IMR-90 (cell line): ENCODE measurements around the gene SPTB. TPM values are rescaled to one million over a fixed set of nuclear protein-coding genes. Genes with fewer than 3 reads are reported as not detected.

Experiments used
- ATAC-seq: fragments of 200-7000 bp; cut with Tn5 transposase; 2 replicates; pipeline ENCODE4 v1.9.1; 2020; ENCODE audit warnings: low read depth, mild to moderate bottlenecking, moderate library complexity
- BruUV-seq: library from RNA; stranded (reverse); fragments of 400-500 nt; replicated peaks from 2 replicates; lab custom pipeline; 2021; lab: Mats Ljungman, UMichigan
- CTCF ChIA-PET: fragments of 300-600 bp; formaldehyde crosslinking; extraction: SDS; loops from one replicate; lab custom pipeline; 2021; ENCODE audit warnings: antibody characterized with exemption; lab: Yijun Ruan, JAX
- POLR2A ChIA-PET: fragments of 300-600 bp; sonication (Branson Sonifier 250); formaldehyde crosslinking; loops from one replicate; lab custom pipeline; 2022; ENCODE audit warnings: antibody characterized with exemption; ENCODE audit not compliant: unreplicated experiment; lab: Charles Lee
- DNase-seq: peaks from one replicate; pipeline ENCODE4 v3.0.0; 2013
- H2AFZ ChIP-seq: replicated peaks from 2 replicates; pipeline ENCODE3; 2013; ENCODE audit warnings: low read length, mild to moderate bottlenecking; ENCODE audit not compliant: poor library complexity
- H2AK5ac ChIP-seq: 2 replicates; pipeline ENCODE4 v1.6.1; 2013; ENCODE audit warnings: low read depth, low read length, inconsistent platforms
- H2AK9ac ChIP-seq: replicated peaks from 2 replicates; pipeline ENCODE3; 2013; ENCODE audit warnings: mild to moderate bottlenecking, low read depth, low read length, moderate library complexity; ENCODE audit not compliant: poor library complexity
- H2BK120ac ChIP-seq: 2 replicates; pipeline ENCODE4 v1.6.1; 2013; ENCODE audit warnings: low read depth, low read length, inconsistent platforms
- H2BK15ac ChIP-seq: 3 replicates; pipeline ENCODE4 v1.6.1; 2013; ENCODE audit warnings: low read depth, low read length, inconsistent platforms
- H2BK20ac ChIP-seq: 2 replicates; pipeline ENCODE4 v1.6.1; 2013; ENCODE audit warnings: low read depth, mild to moderate bottlenecking, inconsistent platforms, low read length, moderate library complexity
- H2BK5ac ChIP-seq: 2 replicates; pipeline ENCODE4 v1.6.1; 2013; ENCODE audit warnings: mild to moderate bottlenecking, low read depth, low read length, inconsistent platforms; ENCODE audit not compliant: poor library complexity, severe bottlenecking
- H3K14ac ChIP-seq: replicated peaks from 2 replicates; pipeline ENCODE4 v1.6.1; 2013; ENCODE audit warnings: low read depth, low read length, inconsistent platforms
- H3K18ac ChIP-seq: 2 replicates; pipeline ENCODE4 v1.6.1; 2013; ENCODE audit warnings: low read depth, low read length, control low read depth
- H3K23ac ChIP-seq: 2 replicates; pipeline ENCODE4 v1.6.1; 2013; ENCODE audit warnings: low read depth, low read length, inconsistent platforms
- H3K27ac ChIP-seq: 2 replicates; pipeline ENCODE4 v1.5.1; 2013; ENCODE audit warnings: mild to moderate bottlenecking, control low read depth, low read length; ENCODE audit not compliant: insufficient read depth
- H3K27me3 ChIP-seq: 2 replicates; pipeline ENCODE4 v1.6.1; 2013; ENCODE audit warnings: low read length; ENCODE audit not compliant: control insufficient read depth, insufficient read depth
- H3K36me3 ChIP-seq: 2 replicates; pipeline ENCODE4 v1.6.1; 2013; ENCODE audit warnings: low read length, mixed read lengths; ENCODE audit not compliant: control insufficient read depth, insufficient read depth
- H3K4ac ChIP-seq: 2 replicates; pipeline ENCODE4 v1.6.1; 2013; ENCODE audit warnings: low read depth, low read length, inconsistent platforms
- H3K4me1 ChIP-seq: 2 replicates; pipeline ENCODE4 v1.6.1; 2013; ENCODE audit warnings: low read length, mixed read lengths; ENCODE audit not compliant: control insufficient read depth, insufficient read depth
- H3K4me2 ChIP-seq: 2 replicates; pipeline ENCODE4 v1.6.1; 2013; ENCODE audit warnings: low read depth, mild to moderate bottlenecking, control low read depth, low read length, moderate library complexity
- H3K4me3 ChIP-seq: 2 replicates; pipeline ENCODE4 v1.5.1; 2013; ENCODE audit warnings: low read depth, mild to moderate bottlenecking, control low read depth, low read length, moderate library complexity; ENCODE audit not compliant: insufficient read depth
- H3K56ac ChIP-seq: 2 replicates; pipeline ENCODE4 v1.6.1; 2013; ENCODE audit warnings: low read length, inconsistent platforms; ENCODE audit not compliant: insufficient read depth; ENCODE audit errors: extremely low read depth
- H3K79me1 ChIP-seq, 2 experiments: 2 replicates each; pipeline ENCODE4 v1.6.1; 2013; ENCODE audit warnings: low read length in 2 of 2, inconsistent platforms in 1 of 2, low read depth in 1 of 2
- H3K9ac ChIP-seq: 2 replicates; pipeline ENCODE4 v1.6.1; 2013; ENCODE audit warnings: low read depth, low read length, control low read depth
- H3K9me1 ChIP-seq: 2 replicates; pipeline ENCODE4 v1.6.1; 2013; ENCODE audit warnings: low read length, inconsistent platforms; ENCODE audit not compliant: insufficient read depth
- H3K9me3 ChIP-seq: 2 replicates; pipeline ENCODE4 v1.6.1; 2013; ENCODE audit warnings: low read length; ENCODE audit not compliant: control insufficient read depth, insufficient read depth
- H4K20me1 ChIP-seq: 2 replicates; pipeline ENCODE4 v1.6.1; 2013; ENCODE audit warnings: low read length, inconsistent platforms; ENCODE audit not compliant: insufficient read depth
- H4K5ac ChIP-seq: 2 replicates; pipeline ENCODE4 v1.6.1; 2013; ENCODE audit warnings: mild to moderate bottlenecking, low read depth, low read length, control low read depth
- H4K8ac ChIP-seq, 2 experiments: 2 replicates each; pipeline ENCODE4 v1.6.1; 2013; ENCODE audit warnings: low read depth in 2 of 2, low read length in 2 of 2, control low read depth in 1 of 2, inconsistent platforms in 1 of 2
- H4K91ac ChIP-seq: 2 replicates; pipeline ENCODE4 v1.6.1; 2013; ENCODE audit warnings: low read depth, low read length, inconsistent platforms; ENCODE audit not compliant: insufficient read depth
- FOS ChIP-seq: fragments of 150-350 bp; IDR thresholded peaks from 2 replicates; pipeline ENCODE4 v1.6.1; 2016; ENCODE audit warnings: low read depth, low read length
- MAZ ChIP-seq: IDR thresholded peaks from 2 replicates; pipeline ENCODE4 v1.6.1; 2012; ENCODE audit warnings: low read depth, mild to moderate bottlenecking, low read length, improper control_type of control experiment, moderate library complexity, borderline replicate concordance
- WGBS, 2 experiments: methylation state at CpG; one replicate each; pipeline versions ENCODE4 v1.1.5 to v1.1.7; 2013; ENCODE audit warnings: missing lambda C conversion rate in 2 of 2; ENCODE audit not compliant: insufficient read length in 1 of 2; ENCODE audit errors: extremely low coverage in 2 of 2; 5-methylcytosine and 5-hydroxymethylcytosine counted together
- dilution Hi-C: fragments of 300-500 bp; cut with HindIII; formaldehyde crosslinking; loops from one replicate; pipeline ENCODE4 v1.14.3; 2018; ENCODE audit warnings: low sequenced_read_pairs; ENCODE audit not compliant: unreplicated experiment
- in situ Hi-C: fragments of 300-500 bp; cut with MboI; formaldehyde crosslinking; loops from 3 replicates; pipeline ENCODE4 v1.14.3; 2019; ENCODE audit warnings: low sequenced_read_pairs, inconsistent platforms, mixed read lengths
- intact Hi-C: fragments of 100-400 bp; cut with micrococcal nuclease; formaldehyde crosslinking; loops from 2 replicates; pipeline ENCODE4 v1.10.0; 2022
- polyA plus RNA-seq, 3 experiments: library from polyadenylated mRNA; depleted of rRNA; stranded (reverse); fragments of >200 nt; gene quantifications; 2 replicates each; pipeline ENCODE4 v1.2.3, GENCODE V29; 2012; ENCODE audit warnings: low replicate concordance in 1 of 3
- total RNA-seq: library from RNA; depleted of rRNA; stranded (reverse); fragments of >200 nt; gene quantifications from 2 replicates; pipeline ENCODE4 v1.2.3, GENCODE V29; 2012

Gene SPTB
- total and polyA plus RNA-seq, 2 of the 4 experiments (the other 2 are of a cell fraction), result under 0.01 to 0.07 TPM

- Histone ChIP-seq H2BK5ac (no peak overlapping the region), H4K91ac (no peak overlapping the region), H4K5ac (no peak overlapping the region), H3K9ac (no peak overlapping the region), H3K4me1 (peaks cover 9% of the 10 kb centered on the region), H4K8ac (no peak overlapping the region), H3K23ac (no peak overlapping the region), H2AFZ (no peak overlapping the region), H3K27me3 (peaks cover 2% of the 10 kb centered on the region), H3K4me3 (no peak overlapping the region), H4K20me1 (no peaks in the 10 kb centered on the region), H2BK15ac (no peak overlapping the region), H3K27ac (no peak overlapping the region), H3K14ac (no peak overlapping the region), H3K9me3 (no peaks in the 10 kb centered on the region), H3K79me1 (no peaks in the 10 kb centered on the region), H3K18ac (no peak overlapping the region), H2BK20ac (no peak overlapping the region), H3K4me2 (no peak overlapping the region), H2BK120ac (no peak overlapping the region), H3K4ac (no peak overlapping the region), H3K36me3 (no peaks in the 10 kb centered on the region), H3K9me1 (no peaks in the 10 kb centered on the region), H2AK9ac (peak overlapping the region; percentile 12), H3K56ac (no peak overlapping the region), H2AK5ac (no peak overlapping the region)
- in situ Hi-C loops (no loop called here), intact Hi-C loops (no loop called here), dilution Hi-C loops (no loop called here)
- POLR2A ChIA-PET, result no interaction called here
- 0% methylated on average over 1 of the region's 1 CpG; no CpG with 5 or more reads in 1 of the 2 experiments for WGBS, 2 experiments
- TF ChIP-seq FOS (peak; percentile 47), MAZ (no peak)
- ATAC-seq (peak; percentile 74), DNase-seq (peak; percentile 94)
- BruUV-seq, result no TSS peak
- CTCF ChIA-PET, result interaction anchor here (1.7 kb wide), 1 partner anchor 11 kb away, joined by 6 read pairs; no protein-coding TSS in a partner anchor
Measured at GRCh38 chr14:64788706-64789105, 91.0 kb downstream of the SPTB start.
